ENCODE data around the gene NT5C1A.

- TF ChIP-seq CTCF (IDR thresholded peaks at IDR 0.05) (no peak), EP300 (IDR thresholded peaks at IDR 0.05) (no peak)
Measured at GRCh38 chr1:39652105-39652504, 19.8 kb downstream of the NT5C1A start.

Measured in gastroesophageal sphincter (tissue), 3 donors.